ES-I3 (cell line): ENCODE results near the gene NRXN3.
"Not testable (repeated sequence)": the region's sequence is repeated elsewhere in the genome, so short reads cannot be mapped to it uniquely, and the experiment has no call there.

Experiments
- H3K36me3 ChIP-seq: 2 replicates; pipeline ENCODE4 v1.6.1; 2013; ENCODE audit warnings: mild to moderate bottlenecking, low read length, control low read depth, moderate library complexity; ENCODE audit not compliant: insufficient read depth
- H3K4me1 ChIP-seq: 2 replicates; pipeline ENCODE4 v1.6.1; 2013; ENCODE audit warnings: mild to moderate bottlenecking, control low read depth, low read length; ENCODE audit not compliant: insufficient read depth
- H3K9ac ChIP-seq: 2 replicates; pipeline ENCODE4 v1.6.1; 2013; ENCODE audit warnings: low read depth, mild to moderate bottlenecking, low read length, moderate library complexity
- H3K9me3 ChIP-seq: 2 replicates; pipeline ENCODE4 v1.6.1; 2013; ENCODE audit warnings: mild to moderate bottlenecking, low read length, moderate library complexity; ENCODE audit not compliant: control insufficient read depth, insufficient read depth

NRXN3 gene

DNA sequence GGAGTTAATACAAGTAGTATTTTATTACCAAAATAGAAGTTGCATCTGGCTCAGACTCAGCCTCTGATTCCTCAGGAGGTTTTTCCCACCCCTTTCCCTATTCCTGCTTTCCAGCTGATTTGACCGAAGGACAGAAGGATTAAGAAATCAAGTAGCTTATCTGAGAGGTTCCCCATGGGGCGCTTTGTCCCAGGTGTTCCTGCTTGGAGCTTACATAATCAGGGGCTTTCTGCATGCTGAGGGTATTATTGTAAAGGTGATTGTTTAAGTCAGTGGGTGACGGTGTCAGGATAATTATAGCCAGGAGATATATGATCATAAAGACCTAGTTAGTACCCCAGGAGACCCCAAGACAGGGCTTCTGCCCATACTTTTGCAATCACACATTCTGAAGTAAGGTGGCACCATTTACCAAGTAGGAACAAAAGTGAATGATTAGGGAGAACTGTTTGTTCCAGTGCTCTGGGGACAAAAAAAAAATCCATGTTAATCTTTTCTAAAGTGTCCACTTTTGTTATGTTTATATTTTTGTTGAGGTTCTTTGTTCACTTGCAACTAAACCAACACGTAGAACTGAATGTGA, 921.3 kb downstream of the NRXN3 start:
- Histone ChIP-seq H3K9ac (no peak overlapping the region), H3K36me3 (no peaks in the 10 kb centered on the region), H3K4me1 (no peaks in the 10 kb centered on the region; the same call in 1 of the 2 replicates), H3K9me3 (no peaks in the 10 kb centered on the region)

GRCh38 chr14:79093531-79093930, 923.4 kb downstream of the NRXN3 start:
- Histone ChIP-seq H3K36me3 (no peaks in the 10 kb centered on the region), H3K4me1 (no peaks in the 10 kb centered on the region; the same call in 1 of the 2 replicates), H3K9ac (no peak overlapping the region), H3K9me3 (no peaks in the 10 kb centered on the region)

DNA sequence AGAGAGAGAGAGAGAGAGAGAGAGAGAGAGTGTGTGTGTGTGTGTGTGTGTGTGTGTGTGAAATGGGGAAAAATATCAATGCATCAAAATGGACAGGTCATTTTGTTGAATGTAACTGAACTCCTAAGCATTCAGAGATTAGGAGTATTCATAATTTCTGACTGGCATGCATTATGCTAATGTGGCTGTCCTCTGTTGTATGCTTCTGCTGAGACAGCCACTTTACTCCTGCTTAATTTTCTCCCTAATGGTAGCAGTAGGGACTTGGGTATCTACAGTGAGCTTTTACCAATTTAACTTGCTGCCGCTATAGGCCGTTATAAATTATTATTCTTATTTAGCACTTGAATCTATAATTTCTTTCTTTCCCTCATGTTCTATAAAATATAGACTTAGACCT, 924.8 kb downstream of the NRXN3 start:
- Histone ChIP-seq H3K9me3 (no peaks in the 10 kb centered on the region), H3K36me3 (no peaks in the 10 kb centered on the region), H3K9ac (no peak overlapping the region), H3K4me1 (no peaks in the 10 kb centered on the region; the same call in 1 of the 2 replicates)

GRCh38 chr14:79096811-79097210, 926.6 kb downstream of the NRXN3 start:
- Histone ChIP-seq H3K4me1 (no peaks in the 10 kb centered on the region; the same call in 1 of the 2 replicates), H3K9me3 (no peaks in the 10 kb centered on the region), H3K9ac (no peak overlapping the region), H3K36me3 (no peaks in the 10 kb centered on the region)

- H3K36me3 ChIP-seq = no peaks in the 10 kb centered on the region
- H3K4me1 ChIP-seq = no peaks in the 10 kb centered on the region; the same call in 1 of the 2 replicates
- H3K9me3 ChIP-seq = no peaks in the 10 kb centered on the region
- no peak overlapping the region for H3K9ac ChIP-seq
Measured at GRCh38 chr14:79098324-79098723, 928.2 kb downstream of the NRXN3 start.

- H3K9me3 ChIP-seq = no peaks in the 10 kb centered on the region
- no peak overlapping the region for H3K9ac ChIP-seq
- no peaks in the 10 kb centered on the region for H3K36me3 ChIP-seq
Measured at GRCh38 chr14:79100578-79100977, 930.4 kb downstream of the NRXN3 start.

DNA sequence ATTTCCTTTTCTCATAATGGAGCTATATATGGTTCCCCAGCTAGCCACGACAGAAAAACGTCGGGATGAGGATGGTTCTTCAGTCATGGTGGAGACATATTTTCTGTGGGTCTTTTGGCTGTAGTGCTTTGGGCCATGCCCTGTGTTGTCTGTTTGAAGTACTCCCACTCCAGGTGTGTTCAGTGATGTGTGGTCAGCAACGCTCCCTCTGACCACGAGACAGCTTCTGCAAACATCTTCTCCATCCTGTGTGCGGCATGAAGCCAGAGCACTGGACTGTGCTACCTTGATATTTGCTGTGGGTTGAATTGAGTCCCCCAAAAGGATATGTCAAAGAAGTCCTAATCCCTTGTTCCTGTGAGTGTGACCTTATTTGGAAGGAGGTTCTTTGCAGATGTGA, 931.2 kb downstream of the NRXN3 start:
- no peak overlapping the region for H3K9ac ChIP-seq
- H3K4me1 ChIP-seq = no peaks in the 10 kb centered on the region
- H3K9me3 ChIP-seq = no peaks in the 10 kb centered on the region
- no peaks in the 10 kb centered on the region for H3K36me3 ChIP-seq

More at GRCh38 chr14:79100578-79100977, 930.4 kb downstream of the NRXN3 start:
- H3K4me1 ChIP-seq = no peaks in the 10 kb centered on the region

GRCh38 chr14:79103764-79104163, 933.6 kb downstream of the NRXN3 start:
- Histone ChIP-seq H3K36me3 (no peaks in the 10 kb centered on the region), H3K4me1 (no peaks in the 10 kb centered on the region), H3K9me3 (no peaks in the 10 kb centered on the region), H3K9ac (no peak overlapping the region)

DNA sequence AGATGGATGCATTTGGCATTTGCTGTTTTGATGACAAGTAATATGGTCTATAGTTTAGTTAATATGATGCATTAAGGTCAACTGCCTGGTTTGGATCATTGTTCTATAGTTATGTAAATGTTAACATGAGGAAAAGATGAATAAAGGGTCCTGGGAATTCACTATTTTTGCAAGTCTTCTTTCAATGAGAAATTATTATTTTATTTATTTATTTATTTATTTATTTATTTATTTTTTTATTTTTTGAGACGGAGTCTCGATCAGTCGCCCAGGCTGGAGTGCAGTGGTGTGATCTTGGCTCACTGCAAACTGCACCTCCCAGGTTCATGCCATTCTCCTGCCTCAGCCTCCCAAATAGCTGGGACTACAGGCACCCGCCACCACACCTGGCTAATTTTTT, 940.4 kb downstream of the NRXN3 start:
- not testable (repeated sequence) for H3K9me3 ChIP-seq, H3K4me1 ChIP-seq, H3K9ac ChIP-seq, H3K36me3 ChIP-seq

- Histone ChIP-seq H3K36me3 (no peaks in the 10 kb centered on the region), H3K9me3 (no peaks in the 10 kb centered on the region), H3K4me1 (no peaks in the 10 kb centered on the region), H3K9ac (no peak overlapping the region)
Measured at GRCh38 chr14:79111987-79112501, 941.9 kb downstream of the NRXN3 start.

GRCh38 chr14:79117561-79117960, 947.4 kb downstream of the NRXN3 start:
- no peaks in the 10 kb centered on the region for H3K9me3 ChIP-seq
- H3K4me1 ChIP-seq = no peaks in the 10 kb centered on the region
- H3K9ac ChIP-seq = no peak overlapping the region
- no peaks in the 10 kb centered on the region for H3K36me3 ChIP-seq

GRCh38 chr14:79118291-79118690, 948.1 kb downstream of the NRXN3 start:
- Histone ChIP-seq H3K36me3 (no peaks in the 10 kb centered on the region), H3K4me1 (no peaks in the 10 kb centered on the region), H3K9ac (no peak overlapping the region), H3K9me3 (no peaks in the 10 kb centered on the region)

GRCh38 chr14:79134361-79134760, 964.2 kb downstream of the NRXN3 start:
- Histone ChIP-seq H3K36me3 (no peaks in the 10 kb centered on the region), H3K9me3 (no peaks in the 10 kb centered on the region; the same call in 1 of the 2 replicates), H3K4me1 (no peaks in the 10 kb centered on the region), H3K9ac (no peak overlapping the region)

GRCh38 chr14:79136071-79137044, 966.2 kb downstream of the NRXN3 start:
- Histone ChIP-seq H3K9ac (no peak overlapping the region), H3K36me3 (no peaks in the 10 kb centered on the region)

GRCh38 chr14:79137045-79137430, 966.9 kb downstream of the NRXN3 start:
- no peak overlapping the region for H3K9ac ChIP-seq
- H3K9me3 ChIP-seq = no peaks in the 10 kb centered on the region; the same call in 1 of the 2 replicates
- H3K36me3 ChIP-seq = no peaks in the 10 kb centered on the region
- no peaks in the 10 kb centered on the region for H3K4me1 ChIP-seq

More at GRCh38 chr14:79136071-79137044, 966.2 kb downstream of the NRXN3 start:
- no peaks in the 10 kb centered on the region; the same call in 1 of the 2 replicates for H3K9me3 ChIP-seq
- no peaks in the 10 kb centered on the region for H3K4me1 ChIP-seq
